Osteoblast (primary cell): ENCODE results near the gene PHKA2. TPM values are rescaled to one million over a fixed set of nuclear protein-coding genes. Genes with fewer than 3 reads are reported as not detected.
"Not testable (repeated sequence)": the region's sequence is repeated elsewhere in the genome, so short reads cannot be mapped to it uniquely, and the experiment has no call there.

ENCODE experiments used
- DNase-seq: peaks from one replicate; pipeline ENCODE4 v3.0.0; 2011; ENCODE audit warnings: low spot score, mixed read lengths; ENCODE audit not compliant: insufficient read length; ENCODE audit errors: missing footprints
- H2AFZ ChIP-seq: 2 replicates; pipeline ENCODE4 v1.6.0; 2011; ENCODE audit warnings: mild to moderate bottlenecking, low read length
- H3K27ac ChIP-seq: 2 replicates; pipeline ENCODE4 v1.5.1; 2011; ENCODE audit warnings: mild to moderate bottlenecking, low read depth, low read length, moderate library complexity
- H3K27me3 ChIP-seq: 2 replicates; pipeline ENCODE4 v1.6.0; 2012; ENCODE audit warnings: mild to moderate bottlenecking, control low read depth, inconsistent platforms, low read length, moderate library complexity; ENCODE audit not compliant: insufficient read depth
- H3K36me3 ChIP-seq: 2 replicates; pipeline ENCODE4 v1.5.1; 2011; ENCODE audit warnings: mild to moderate bottlenecking, low read length, control low read depth, moderate library complexity; ENCODE audit not compliant: insufficient read depth
- H3K4me1 ChIP-seq: 2 replicates; pipeline ENCODE4 v1.5.1; 2011; ENCODE audit warnings: mild to moderate bottlenecking, low read length, control low read depth, moderate library complexity; ENCODE audit not compliant: insufficient read depth
- H3K4me2 ChIP-seq: 2 replicates; pipeline ENCODE4 v1.6.0; 2011; ENCODE audit warnings: mild to moderate bottlenecking, low read length; ENCODE audit not compliant: insufficient read depth
- H3K4me3 ChIP-seq: fragments of 200-600 bp; sonication (generic); 3 replicates; pipeline ENCODE4 v1.5.1; 2012; ENCODE audit warnings: mild to moderate bottlenecking, low read length, inconsistent platforms; ENCODE audit not compliant: insufficient read depth
- H3K79me2 ChIP-seq: 2 replicates; pipeline ENCODE4 v1.6.0; 2012; ENCODE audit warnings: mild to moderate bottlenecking, low read length, control low read depth, inconsistent platforms; ENCODE audit not compliant: insufficient read depth
- H3K9me3 ChIP-seq: 2 replicates; pipeline ENCODE4 v1.5.1; 2011; ENCODE audit warnings: low read depth, low read length, control low read depth
- H4K20me1 ChIP-seq: 2 replicates; pipeline ENCODE4 v1.6.0; 2012; ENCODE audit warnings: mild to moderate bottlenecking, low read length, control low read depth; ENCODE audit not compliant: insufficient read depth
- CTCF ChIP-seq: IDR thresholded peaks from 2 replicates; pipeline ENCODE4 v1.5.1; 2011; ENCODE audit warnings: mild to moderate bottlenecking, low read depth, low read length, moderate library complexity; ENCODE audit errors: extremely low read depth
- small RNA-seq: library from RNA; depleted of rRNA; stranded (forward); fragments of <200 nt; gene quantifications from one replicate; pipeline ENCODE3, GENCODE V24; 2012
- total RNA-seq: library from RNA; depleted of rRNA; stranded (reverse); fragments of >200 nt; gene quantifications from 2 replicates; pipeline ENCODE4 v1.2.3, GENCODE V29; 2012

Gene PHKA2
- total RNA-seq, 1 donor, result 13.8 TPM

GRCh38 chrX:18856645-18856997, 127.3 kb downstream of the PHKA2 start:
- Histone ChIP-seq H3K79me2 (no peaks in the 10 kb centered on the region), H3K4me3 (no peak overlapping the region), H3K4me2 (no peak overlapping the region), H3K4me1 (no peaks in the 10 kb centered on the region), H3K27ac (no peak overlapping the region), H3K36me3 (no peaks in the 10 kb centered on the region), H4K20me1 (no peaks in the 10 kb centered on the region), H3K9me3 (no peaks in the 10 kb centered on the region), H2AFZ (no peak overlapping the region), H3K27me3 (no peaks in the 10 kb centered on the region)
- no peak for TF ChIP-seq CTCF
- DNase-seq, result no peak

GRCh38 chrX:18855919-18856644, 127.8 kb downstream of the PHKA2 start:
- Histone ChIP-seq H3K27ac (no peak overlapping the region), H3K4me2 (no peak overlapping the region), H3K36me3 (no peaks in the 10 kb centered on the region), H3K4me3 (no peak overlapping the region), H3K4me1 (no peaks in the 10 kb centered on the region), H2AFZ (no peak overlapping the region), H3K27me3 (no peaks in the 10 kb centered on the region), H4K20me1 (no peaks in the 10 kb centered on the region), H3K79me2 (no peaks in the 10 kb centered on the region), H3K9me3 (no peaks in the 10 kb centered on the region)
- peak; percentile 80 for DNase-seq
- no peak for TF ChIP-seq CTCF

- H3K9me3 ChIP-seq, H3K27ac ChIP-seq, H3K4me3 ChIP-seq, H3K36me3 ChIP-seq, H3K4me1 ChIP-seq, H2AFZ ChIP-seq, H3K4me2 ChIP-seq, H4K20me1 ChIP-seq, DNase-seq, H3K79me2 ChIP-seq, H3K27me3 ChIP-seq: not testable (repeated sequence)
Observed at GRCh38 chrX:18847901-18848300, 136.0 kb downstream of the PHKA2 start.

Small RNA genes within 50 kb of the gene (small RNA-seq; reads per million reads assigned to genes)
- not detected for gene RN7SL48P

Other genes with a start within 250 kb of the PHKA2 start
- gene ADGRG2, start 138.4 kb upstream of the PHKA2 start, total RNA-seq, result under 0.01 TPM in 2 replicates